HG03095 (cell line): ENCODE data around the gene LSM11.

Experiments
- ATAC-seq: cut with Tn5 transposase; IDR thresholded peaks from one replicate; pipeline ENCODE4 v1.9.1; 2021; ENCODE audit warnings: moderate library complexity; ENCODE audit not compliant: unreplicated experiment

LSM11 gene

DNA sequence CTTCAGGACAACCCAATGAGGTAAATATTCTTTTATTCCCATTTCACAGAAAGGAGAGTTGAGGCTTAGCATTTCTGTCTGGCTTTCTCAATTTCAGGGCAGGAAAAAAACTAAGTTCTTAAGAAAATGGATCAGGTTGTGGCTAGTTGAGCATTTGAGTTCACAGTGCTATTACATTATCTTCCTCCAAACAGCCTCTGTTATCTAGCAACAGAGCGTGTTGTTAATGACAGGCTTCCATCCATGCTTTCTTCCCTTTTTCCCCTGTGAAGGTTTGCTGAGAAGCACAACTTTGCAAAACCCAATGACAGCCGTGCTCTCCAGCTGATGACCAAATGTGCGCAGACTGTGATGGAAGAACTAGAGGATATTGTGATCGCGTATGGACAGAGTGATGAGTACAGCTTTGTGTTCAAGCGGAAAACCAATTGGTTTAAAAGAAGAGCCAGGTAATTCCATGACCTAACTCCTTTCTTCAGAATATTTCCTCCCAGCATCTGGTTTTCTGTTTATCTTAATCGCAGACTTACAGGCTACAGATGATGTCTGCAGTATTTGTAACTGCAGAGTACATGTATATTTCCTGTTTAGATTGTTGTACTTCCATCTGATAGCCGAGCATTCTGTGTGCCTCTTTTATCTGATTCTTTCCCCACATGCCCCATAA, 10.8 kb upstream of the LSM11 start:
- no peak for ATAC-seq

DNA sequence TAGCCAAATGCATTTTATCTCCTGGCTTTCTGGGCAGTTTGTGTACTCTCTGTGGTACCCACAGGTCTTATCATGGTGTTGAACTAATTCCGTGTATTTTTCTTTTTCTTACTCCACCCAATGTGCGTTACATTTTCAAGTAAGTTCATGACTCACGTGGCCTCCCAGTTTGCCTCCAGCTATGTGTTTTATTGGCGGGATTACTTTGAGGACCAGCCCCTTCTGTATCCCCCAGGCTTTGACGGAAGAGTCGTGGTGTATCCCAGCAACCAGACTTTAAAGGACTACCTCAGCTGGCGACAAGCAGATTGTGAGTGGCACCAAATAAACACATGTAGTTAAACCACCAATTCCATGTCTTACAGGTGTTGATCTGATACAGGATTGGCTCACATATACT, 9.1 kb upstream of the LSM11 start:
- no peak for ATAC-seq

DNA sequence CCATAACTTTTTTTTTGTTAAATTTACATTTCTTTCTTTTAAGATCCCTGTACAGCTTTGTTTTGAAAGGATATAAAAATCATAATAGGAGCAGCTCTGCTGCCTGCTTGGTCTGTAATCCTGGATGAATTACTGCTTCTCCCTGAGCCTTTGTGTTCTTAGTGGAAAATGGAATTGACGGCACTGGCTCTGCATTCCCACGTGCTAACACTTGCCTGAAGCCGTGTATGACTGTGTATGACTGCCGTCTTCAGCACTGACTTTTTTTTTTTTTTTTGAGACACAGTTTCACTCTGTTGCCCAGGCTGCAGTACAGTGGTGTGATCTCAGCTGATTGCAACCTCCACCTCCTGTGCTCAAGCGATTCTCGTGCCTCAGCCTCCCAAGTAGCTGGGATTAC, 7.5 kb upstream of the LSM11 start:
- no peak for ATAC-seq

DNA sequence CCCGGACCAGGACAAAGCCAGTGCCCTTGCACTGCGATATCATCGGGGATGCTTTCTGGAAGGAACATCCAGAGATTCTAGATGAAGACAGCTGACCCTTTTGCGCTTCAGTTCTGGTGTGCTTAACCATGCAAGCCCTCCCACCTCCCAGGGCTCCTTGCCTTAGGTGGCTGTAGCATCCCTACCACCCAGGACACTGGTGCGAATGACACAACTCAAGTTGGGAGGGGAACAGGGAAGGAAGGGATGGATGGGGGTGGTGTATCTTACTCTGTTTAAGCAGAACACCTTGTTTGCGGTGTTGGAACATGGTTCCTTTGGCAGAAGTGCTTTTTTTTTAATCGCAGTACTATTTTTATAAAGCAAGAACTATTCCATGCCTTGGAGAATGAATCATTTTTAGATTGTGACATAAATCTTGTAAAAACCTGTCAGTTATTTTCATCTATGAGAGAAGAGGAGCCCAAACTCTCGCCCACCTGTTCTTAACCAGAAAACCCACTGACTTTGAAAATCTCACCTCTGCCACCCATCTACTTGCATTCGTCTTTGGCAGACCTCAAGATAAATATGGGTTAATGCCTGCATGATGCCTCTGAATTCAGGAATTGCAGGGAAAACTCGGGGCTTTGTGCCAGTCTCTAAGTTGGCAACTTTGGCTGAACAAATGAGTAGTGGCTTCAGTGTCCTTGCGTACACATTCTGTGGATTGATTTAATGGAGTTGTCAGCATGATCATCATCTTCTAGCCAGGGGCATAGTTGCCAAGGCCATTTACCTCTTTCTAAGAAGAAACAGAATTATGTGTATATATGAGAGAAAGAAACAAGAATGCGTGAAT, 3.9 kb upstream of the LSM11 start:
- ATAC-seq: no peak

DNA sequence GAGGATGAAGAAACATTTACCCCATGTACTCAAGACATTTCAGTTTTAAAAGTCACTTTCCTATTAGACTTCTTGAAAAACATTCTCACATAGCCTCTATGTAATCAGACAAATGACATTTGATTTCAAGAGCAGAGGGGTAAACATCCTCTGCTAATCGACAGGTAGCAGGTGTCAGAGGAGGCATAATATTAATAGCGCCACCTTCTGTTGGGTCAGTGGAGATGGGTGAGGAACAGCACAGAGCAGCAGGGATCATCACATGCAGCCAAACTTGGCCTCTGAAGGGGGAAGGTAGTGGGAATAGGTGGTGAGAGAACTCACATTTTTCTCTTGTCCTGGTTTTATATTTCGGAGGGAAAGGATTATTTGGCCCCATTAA, 3.3 kb upstream of the LSM11 start:
- no peak for ATAC-seq

DNA sequence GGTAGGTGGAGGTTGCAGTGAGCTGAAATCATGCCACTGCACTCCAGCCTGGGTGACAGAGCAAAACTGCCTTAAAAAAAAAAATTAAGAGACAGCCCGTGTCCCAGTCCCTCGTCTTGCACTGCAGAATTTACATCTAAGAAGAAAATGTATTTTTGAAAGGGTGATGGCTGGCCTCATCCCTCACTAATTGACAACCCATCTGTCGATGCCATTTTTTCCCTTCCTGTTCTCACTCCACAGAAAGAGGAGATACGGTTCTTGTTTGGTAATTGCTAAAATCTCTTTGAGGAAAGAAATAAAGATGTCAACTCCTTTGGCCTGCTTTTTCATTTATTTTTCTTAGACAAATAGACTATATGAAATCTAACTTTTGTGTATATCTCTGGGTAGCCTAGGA, 2.4 kb upstream of the LSM11 start:
- no peak for ATAC-seq

DNA sequence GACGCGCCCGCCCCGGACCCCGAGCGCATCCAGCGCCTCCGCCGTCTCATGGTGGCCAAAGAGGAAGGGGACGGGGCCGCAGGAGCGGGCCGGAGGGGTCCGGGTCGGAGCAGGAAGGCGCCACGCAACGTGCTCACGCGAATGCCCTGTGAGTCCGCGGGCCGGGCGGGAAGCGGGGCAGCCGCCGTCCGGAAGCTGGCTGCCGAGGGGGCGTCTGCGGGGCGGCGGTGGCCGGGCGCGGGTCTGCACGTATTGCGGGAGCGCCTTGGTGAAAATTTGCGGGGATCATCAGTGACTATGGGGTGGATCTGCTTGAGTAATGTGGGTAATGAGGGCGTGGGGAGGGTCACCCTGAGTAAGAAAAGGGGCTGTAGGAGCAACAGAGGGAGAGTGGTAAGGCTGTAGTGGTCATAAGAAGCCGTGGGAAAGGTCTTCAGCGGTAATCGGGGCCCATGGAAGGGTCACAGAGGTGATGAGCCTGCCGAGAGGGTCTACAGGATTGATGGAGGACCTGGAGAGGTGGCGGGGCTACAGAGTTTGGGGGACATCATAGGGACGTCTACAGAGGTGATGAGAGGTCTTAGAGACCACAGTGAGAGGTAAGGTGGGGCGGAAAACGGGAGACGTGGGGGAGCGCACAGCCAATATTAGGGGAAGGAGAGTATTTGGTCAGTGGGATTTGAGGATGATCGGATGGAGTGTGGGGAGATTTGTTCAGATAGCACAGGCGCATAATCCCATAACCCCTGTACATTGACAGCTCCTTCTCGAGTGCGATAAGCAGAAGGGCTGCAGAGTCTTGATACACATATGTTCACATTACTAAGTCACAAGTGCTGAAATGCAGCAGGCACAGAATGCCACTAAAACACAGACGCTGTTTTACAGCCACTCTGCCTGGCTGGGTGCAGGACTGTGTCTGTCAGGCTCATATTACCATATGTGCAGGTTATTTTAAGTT, 819 bp downstream of the LSM11 start:
- peak; percentile 27 for ATAC-seq

DNA sequence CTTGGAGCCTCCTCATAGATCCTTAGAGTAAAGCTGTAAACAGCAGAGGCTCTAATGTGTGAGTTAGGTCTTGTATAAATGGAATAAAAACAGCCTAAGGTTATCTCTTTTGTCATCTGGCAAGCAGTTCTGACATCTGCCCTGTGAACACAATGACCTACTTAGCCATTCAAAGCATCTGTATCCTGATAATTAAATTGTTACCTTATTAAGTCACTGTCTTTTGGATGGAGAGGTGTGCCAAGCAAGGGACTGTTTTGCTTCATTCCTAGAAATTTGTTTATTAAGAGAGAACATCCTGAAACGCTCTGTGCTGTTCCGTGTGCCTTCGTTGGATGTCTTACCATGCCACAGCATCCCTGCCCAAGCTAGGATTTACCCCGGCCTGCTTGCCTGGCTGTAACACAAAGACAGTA, 1.5 kb downstream of the LSM11 start:
- no peak for ATAC-seq

DNA sequence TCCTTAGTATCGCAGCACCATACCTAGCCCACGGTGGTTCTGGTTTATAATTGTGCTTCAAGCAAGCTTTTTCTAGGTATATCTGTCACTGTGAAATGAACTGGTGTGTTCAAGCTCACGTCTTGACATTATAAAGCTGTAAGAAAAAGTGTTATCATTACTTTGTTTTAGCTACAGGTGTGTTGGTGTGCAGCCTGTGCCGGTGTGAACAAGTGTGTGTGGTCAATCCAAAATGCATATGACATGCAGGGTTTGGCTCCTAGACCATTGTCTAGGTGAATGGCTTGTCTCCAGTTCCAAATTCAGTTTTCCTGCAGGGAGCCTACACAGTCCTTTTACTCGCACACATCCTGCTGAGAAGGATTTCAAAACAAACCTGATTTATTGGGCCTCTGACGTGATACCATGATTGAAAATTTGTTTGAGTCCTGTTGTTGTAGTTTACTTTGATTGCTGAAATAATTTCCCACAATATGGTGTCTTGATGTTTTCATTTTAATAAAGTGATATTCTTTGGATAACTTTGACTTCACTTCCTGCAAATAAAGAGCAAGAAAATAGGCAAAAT, 3.7 kb downstream of the LSM11 start:
- ATAC-seq: no peak

DNA sequence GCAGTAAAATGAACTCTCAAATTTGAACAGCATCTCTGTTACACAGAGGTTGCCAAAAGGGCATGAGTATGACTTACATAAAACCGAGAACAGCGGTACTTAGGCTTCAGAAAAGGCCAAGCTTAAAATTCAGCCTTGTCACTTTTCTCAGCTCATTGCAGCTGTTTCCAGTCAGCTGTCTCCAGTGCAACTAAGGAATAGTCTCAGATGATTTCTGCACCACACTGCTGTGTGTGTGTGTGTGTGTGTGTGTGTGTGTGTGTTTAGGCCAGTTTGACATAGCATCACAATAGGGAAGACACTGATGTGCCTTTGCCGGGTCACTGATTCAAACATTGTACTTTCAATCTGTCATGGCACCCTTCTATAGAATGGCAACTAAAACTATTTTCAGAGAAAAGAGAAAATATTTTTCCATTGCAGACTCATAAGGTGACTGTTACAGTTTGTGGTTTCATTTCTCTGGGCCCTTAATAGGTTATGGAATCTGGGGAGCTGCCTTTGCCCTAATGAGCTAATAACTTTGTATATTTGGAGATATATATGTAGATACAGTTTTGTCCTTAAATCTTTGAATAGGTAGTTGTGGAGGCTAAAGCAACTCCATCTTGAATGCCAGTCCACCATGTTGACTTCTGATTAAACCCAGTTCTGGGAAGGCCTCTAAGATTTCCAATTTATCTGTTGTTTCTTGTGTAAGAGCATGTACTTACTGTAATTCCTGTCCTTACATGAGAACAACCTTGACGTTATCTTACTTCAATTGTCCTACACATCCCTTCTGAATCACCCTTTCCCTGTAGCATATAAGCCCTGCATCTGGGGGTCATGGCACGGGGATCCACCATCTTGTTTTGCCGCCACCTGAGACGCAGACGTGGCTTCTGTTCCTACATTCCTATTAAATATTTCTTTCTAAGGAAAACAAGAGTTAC, 4.5 kb downstream of the LSM11 start:
- no peak for ATAC-seq

DNA sequence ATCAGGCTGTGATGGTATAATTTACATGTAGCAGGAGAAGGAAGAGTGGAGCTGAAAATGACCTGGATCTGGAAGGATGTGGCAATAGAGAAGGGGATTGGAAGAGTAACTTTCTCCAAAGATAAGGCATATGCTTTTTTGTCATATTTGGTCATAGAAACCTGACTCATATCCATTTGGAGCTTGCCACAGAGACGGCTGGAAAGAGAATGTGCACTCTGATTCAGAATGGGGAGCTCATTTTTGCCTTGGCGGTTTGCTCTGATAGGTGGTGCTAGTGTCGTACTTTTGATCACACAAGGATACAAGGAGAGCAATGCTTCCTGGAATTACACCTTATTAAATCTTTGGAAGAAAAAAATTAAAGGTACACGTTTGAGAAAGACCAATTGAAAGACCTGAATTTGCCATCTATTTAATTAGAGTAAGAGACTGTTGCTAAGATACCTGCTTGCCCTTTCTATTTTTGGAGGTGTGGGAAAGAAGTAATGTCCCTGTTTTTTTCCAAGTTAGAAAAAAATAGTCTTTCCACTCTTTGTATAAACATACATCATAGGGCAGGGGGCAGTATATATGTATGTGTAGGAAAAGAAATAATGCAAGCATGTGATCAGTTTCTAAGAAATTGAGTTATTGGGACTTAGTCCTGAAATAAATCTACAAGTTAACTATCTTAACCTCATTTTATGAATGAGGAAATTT, 5.4 kb downstream of the LSM11 start:
- ATAC-seq: no peak

DNA sequence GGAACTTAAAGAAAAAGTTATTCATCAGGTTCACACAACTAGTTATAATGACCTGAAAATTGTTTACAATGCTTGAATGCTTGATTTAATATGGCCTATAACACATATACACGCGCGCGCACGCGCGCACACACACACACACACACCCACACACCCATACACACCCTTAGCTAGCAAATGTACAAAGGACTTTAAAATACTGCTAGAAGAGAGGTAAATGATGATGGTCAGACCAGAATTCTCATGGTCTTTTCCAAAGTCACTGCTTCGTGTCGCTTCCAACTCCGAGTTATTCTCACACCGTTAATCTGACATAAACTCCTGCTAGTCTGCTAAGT, 5.9 kb downstream of the LSM11 start:
- no peak for ATAC-seq

DNA sequence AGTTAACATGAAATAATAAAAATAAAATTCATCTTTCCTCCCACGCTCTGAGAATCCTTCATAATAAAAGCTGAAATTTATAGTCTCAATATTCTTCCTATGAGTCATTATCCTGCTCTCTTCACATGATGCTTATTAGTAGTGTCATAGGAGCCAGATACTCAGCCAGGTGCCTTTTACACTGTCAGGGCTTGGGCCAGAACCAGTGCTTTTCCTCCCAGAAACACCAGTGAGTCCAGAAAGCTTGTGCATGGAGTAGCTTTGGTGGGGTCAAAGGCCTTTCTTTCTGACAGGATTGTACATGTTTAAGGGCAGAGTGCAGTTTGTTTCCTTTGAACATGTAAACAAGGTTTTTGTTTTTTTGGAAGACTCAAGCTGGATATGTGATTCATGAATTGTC, 6.8 kb downstream of the LSM11 start:
- ATAC-seq: no peak

DNA sequence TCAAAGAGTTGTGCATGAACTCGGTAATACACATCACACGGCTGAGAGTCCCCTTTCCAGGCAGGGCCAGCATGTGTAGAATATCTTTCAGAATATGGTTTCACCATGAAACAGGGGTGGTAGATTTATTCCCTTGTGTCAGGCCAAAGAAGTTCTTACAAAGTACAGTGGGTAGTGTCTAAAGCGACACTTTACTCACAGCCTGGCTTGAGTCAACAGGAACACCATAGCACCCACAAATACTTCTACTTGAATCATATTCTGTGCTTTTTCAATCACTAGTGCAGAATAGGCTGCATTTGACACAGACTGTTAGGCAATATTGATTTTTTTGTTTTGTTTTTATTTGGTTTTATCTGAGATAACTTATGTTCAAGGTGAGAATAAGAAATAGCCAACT, 12.6 kb downstream of the LSM11 start:
- no peak for ATAC-seq

DNA sequence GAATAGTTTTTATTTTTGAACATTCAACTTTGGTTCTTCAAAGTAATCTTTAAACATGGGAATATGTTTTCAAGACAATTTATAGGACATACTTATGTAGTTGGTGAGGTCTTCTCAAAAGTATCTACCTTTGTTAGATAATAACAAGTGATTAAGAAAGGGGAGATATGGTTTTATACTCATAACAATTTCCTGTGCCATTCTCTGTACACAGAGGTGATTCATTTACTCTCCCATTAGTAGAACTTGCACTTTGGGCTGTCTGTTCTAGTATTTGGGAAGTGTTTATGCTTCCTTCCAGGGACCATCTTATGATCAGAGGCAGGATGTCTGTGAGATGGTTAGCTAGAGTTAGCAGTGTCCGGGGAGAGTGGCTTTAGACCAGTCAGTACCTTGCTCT, 15.2 kb downstream of the LSM11 start:
- no peak for ATAC-seq

DNA sequence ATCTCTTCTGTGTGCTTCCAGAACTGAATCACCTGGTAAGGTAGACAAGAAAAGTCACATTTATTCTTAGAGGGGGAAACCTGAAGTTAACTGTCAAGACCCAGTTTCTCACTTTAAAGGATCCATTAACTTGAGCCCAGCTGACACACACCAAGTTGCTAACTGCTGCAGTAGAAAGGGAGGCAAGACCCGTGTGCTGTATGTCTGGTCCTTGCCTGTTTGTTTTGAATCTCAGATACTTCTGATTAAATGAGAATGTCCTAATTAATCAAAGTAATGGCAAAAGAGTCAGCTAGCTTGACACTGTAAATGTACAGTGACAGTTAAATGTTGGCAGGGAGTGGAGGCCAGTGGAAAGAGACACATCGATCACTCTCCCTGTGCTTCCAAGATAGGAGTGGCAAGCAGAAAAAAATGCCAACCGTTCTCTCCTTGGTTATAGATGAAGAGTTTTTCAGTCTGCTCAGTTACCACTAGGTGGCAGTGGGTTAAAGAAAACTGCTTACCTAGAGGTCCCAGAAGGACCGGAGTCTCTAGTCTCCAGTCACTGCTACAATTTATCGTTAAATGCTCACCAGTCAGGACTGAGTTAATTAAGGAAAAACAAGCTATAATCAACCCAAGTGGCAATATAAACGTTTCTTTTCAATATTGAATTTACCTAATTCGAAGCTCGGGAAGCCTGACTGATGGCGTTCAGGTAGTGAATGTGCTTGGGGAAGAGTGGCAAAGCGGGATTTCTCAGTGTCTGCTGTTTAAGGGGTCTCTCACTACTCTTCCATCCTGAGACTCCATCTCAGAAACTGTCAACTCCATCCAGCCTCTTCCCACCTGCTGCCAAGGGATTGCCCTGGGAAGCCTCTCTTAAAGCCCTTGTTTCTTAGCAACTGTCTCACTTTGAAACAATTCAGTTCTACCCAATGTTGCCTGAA, 18.4 kb downstream of the LSM11 start:
- ATAC-seq: no peak

DNA sequence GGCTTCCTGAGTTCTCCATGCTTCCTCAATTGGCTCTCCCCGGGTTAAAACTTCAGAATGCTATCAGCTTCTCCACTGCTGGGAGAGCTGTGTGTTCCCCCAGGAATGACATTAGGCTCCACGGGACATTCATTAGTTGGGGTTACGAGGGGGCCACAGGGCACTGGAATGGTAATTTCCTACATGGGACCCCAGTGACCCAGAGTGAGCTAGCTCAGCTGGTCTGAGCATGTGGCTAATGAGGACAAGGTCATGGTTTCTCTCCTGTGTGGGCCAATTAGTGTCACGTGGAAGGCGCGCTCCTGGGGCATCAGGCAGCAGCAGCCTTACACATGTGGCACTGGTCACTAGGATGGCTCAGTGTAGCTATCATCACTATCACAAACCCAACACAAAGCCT, 21.0 kb downstream of the LSM11 start:
- ATAC-seq: no peak

DNA sequence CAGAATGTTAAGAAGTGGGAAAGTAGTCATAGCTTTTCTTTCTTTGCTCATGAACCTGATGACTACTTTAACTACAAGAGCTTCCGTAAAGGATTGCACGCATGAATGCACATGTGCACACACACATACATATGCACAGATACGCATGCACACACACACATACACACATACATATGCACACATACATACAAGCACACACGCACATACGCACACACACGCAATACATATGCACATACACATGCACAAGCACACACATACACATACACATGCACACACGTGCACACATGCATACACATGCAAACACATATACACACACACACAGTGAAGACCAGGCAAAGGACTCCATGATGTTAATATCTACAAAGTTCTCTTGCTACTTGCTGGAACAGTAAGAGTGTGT, 22.9 kb downstream of the LSM11 start:
- ATAC-seq: no peak

DNA sequence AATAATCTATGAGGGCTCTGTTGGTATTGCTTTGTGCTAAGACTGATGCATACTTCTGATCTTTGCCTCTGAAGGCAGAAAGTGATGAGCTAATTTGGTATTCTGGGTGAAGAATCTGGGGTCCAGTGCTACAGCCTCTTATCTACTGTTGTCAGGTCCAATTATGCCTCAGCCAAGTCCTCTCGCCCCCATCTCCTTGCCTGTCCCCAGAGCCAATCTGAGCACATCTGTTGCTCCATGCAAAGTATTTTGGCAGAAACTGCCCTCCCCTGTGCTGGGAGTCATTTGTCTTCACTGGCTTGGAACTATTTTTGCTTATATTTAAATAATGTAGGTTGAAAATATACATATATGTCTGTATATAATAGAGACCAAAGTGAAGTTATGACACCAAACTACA, 23.4 kb downstream of the LSM11 start:
- ATAC-seq: no peak
